Psoas muscle (tissue), 8 donors: ENCODE measurements around the gene FOCAD. TPM values are rescaled to one million over a fixed set of nuclear protein-coding genes. Genes with fewer than 3 reads are reported as not detected.

Experiments used
- ATAC-seq, 4 donors: fragments of 200-7000 bp; cut with Tn5 transposase; one replicate each; pipeline ENCODE4 v1.9.1; 2020; ENCODE audit warnings: moderate library complexity in 3 of 4, mild to moderate bottlenecking in 2 of 4
- DNase-seq, 2 donors: peaks; one replicate each; pipeline ENCODE4 v3.0.0-alpha.2; 2020
- H3K27ac ChIP-seq: fragments of 200-600 bp; one replicate; pipeline ENCODE4 v1.8.0; 2022
- H3K27me3 ChIP-seq, 3 donors: fragments of 200-600 bp in 1 of 3; one replicate each; pipeline versions ENCODE4 v1.6.1 to v1.8.0; 2013 to 2022; ENCODE audit warnings: low read length in 2 of 3, mild to moderate bottlenecking in 2 of 3, moderate library complexity in 1 of 3; ENCODE audit not compliant: insufficient read depth in 3 of 3
- H3K36me3 ChIP-seq, 2 donors: fragments of 200-600 bp in 1 of 2; one replicate each; pipeline versions ENCODE4 v1.6.1 to v1.8.0; 2013 to 2022; ENCODE audit warnings: low read depth in 1 of 2, mild to moderate bottlenecking in 1 of 2, moderate library complexity in 1 of 2; ENCODE audit not compliant: insufficient read depth in 1 of 2
- H3K4me1 ChIP-seq: fragments of 200-600 bp; one replicate; pipeline ENCODE4 v1.8.0; 2022
- H3K4me3 ChIP-seq: fragments of 200-600 bp; one replicate; pipeline ENCODE4 v1.8.0; 2022; ENCODE audit warnings: mild to moderate bottlenecking
- H3K9me3 ChIP-seq: fragments of 200-600 bp; one replicate; pipeline ENCODE4 v1.8.0; 2022
- CTCF ChIP-seq: fragments of 200-600 bp; IDR thresholded peaks from one replicate; pipeline ENCODE4 v1.8.0; 2022; ENCODE audit warnings: antibody characterized with exemption
- WGBS, 3 donors: extraction: QIAGEN DNeasy Blood & Tissue Kit; methylation state at CpG; one replicate each; pipeline versions ENCODE4 v1.1.6 to v1.1.7; 2013; 5-methylcytosine and 5-hydroxymethylcytosine counted together
- intact Hi-C, 2 donors: fragments of 100-400 bp; cut with DNase I; formaldehyde crosslinking; loops; one replicate each; pipeline versions ENCODE4 v1.11.0 to v1.14.2; 2022
- polyA plus RNA-seq, 3 donors: library from polyadenylated mRNA; stranded (reverse); fragments of 200-250 nt; gene quantifications; one replicate each; pipeline ENCODE4 v1.2.3, GENCODE V29; 2013
- total RNA-seq, 4 donors: library from RNA; stranded (reverse); fragmentation: NEBNext Ultra II Directional in 2 of 4; extraction: Animal tissue kit (Norgen Biotek cat#: 25700) in 2 of 4; gene quantifications; one replicate each; pipeline versions ENCODE4 v1.2.1 to v1.2.4, GENCODE V29; 2021 to 2023
- donor health status: healthy with polysubstance abuse.
- donor health status: DM: no; HTN: no; CAD: no; lungs with moderate emphysema.
- donor health status: Bipolar disorder and iron deficiency.
- donor health status: healthy.
- donor health status: DM: yes; HTN: yes; CAD: no.
- donor health status: DM: no; HTN: no; CAD: no.
- donor health status: DM: no; HTN: no; CAD: no.
- donor health status: DM: yes; HTN: yes; CAD: no.

Gene FOCAD
- total and polyA plus RNA-seq, 7 donors, result 5.8 to 24.8 (median 12.1) TPM

GRCh38 chr9:20988671-20989315 is 304.7 kb downstream of the FOCAD start:
- Histone ChIP-seq H3K27me3 (no peaks in the 10 kb centered on the region), H3K27ac (no peak overlapping the region), H3K4me3 (no peak overlapping the region), H3K9me3 (no peaks in the 10 kb centered on the region), H3K36me3 (peaks cover 9 to 50% of the 10 kb centered on the region in 2 donors), H3K4me1 (no peaks in the 10 kb centered on the region)
- intact Hi-C loops, result no loop called here
- WGBS, 3 donors, result 56 to 72% (median 62%) methylated on average over 3 of the region's 3 CpGs
- DNase-seq (no peak), ATAC-seq (no peak)
- TF ChIP-seq CTCF, result no peak

DNA sequence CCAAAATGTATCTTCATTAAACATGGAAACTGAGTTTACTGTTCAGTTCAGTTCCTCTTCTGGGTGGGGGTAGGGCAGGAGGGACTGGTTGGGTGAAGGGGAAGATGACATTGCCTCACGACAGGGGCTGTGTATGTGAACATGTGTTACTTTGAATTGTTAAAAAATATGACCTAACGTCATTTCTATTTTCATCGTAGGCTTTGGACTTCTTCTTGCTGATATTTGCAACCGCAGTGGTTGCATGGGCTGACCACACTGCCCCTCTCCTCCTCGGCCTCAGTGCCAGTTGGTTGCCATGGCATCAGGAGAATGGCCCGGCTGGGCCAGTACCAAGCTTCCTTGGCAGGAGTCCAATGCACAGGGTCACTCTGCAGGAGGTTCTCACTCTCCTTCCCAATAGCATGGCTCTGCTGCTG is 305.9 kb downstream of the FOCAD start:
- no peak for TF ChIP-seq CTCF
- no peak overlapping the region for H3K27ac ChIP-seq
- peak; percentile 29 to 54 for DNase-seq
- peaks cover 9 to 51% of the 10 kb centered on the region in 2 donors for H3K36me3 ChIP-seq
- H3K27me3 ChIP-seq, result no peaks in the 10 kb centered on the region
- 61 to 82% (median 68%) methylated on average over 6 of the region's 6 CpGs for WGBS, 3 donors
- H3K4me1 ChIP-seq, result no peaks in the 10 kb centered on the region
- H3K9me3 ChIP-seq, result no peaks in the 10 kb centered on the region
- no peak overlapping the region for H3K4me3 ChIP-seq
- ATAC-seq, result peak in 1 of 4 donors; percentile 19
- intact Hi-C loops, result no loop called here

DNA sequence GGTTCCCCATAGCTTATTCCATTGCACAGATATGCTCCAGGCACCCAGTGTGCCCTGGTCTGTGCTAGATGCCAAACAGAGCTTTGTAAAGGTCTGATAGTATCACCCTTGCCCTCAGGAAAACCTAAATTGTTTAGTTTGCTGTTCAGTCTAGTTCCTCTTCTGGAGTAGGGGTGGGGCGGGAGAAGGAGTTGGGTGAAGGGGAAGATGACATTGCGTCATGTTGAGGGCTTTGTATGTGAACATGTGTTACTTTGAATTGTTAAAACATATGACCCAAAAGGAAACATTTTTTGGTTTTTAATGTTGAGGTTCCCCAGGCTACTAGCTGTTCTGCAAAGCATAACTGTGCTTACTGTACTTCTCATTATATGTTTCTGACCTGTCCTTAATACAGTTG is 306.8 kb downstream of the FOCAD start:
- no peak overlapping the region for H3K27ac ChIP-seq

DNA sequence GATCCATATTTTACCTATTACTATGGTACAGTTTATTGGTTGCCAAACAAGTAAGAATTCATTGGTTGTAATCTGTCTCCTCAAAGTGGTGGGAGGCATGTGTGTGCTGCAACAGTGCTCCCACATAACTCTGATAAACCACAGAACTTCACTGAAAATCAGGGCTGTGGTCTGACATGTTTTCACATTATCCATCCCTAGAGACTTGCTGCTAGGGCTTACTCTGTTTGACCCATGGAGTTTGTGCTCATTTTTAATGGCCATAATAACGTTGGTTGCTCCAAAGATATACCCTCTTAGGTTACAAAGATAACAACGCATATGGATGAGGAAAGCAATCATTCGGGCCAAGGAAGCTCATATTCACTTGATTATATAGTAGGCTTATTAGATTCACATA is 310.4 kb downstream of the FOCAD start:
- H3K27ac ChIP-seq, result no peak overlapping the region
- no peaks in the 10 kb centered on the region for H3K9me3 ChIP-seq
- DNase-seq (no peak), ATAC-seq (no peak)
- H3K4me1 ChIP-seq, result no peaks in the 10 kb centered on the region
- no peak overlapping the region for H3K4me3 ChIP-seq
- TF ChIP-seq CTCF, result no peak
- 55 to 68% (median 67%) methylated on average over 3 of the region's 3 CpGs for WGBS, 3 donors
- H3K36me3 ChIP-seq, result peaks cover 7 to 43% of the 10 kb centered on the region in 2 donors
- H3K27me3 ChIP-seq, result no peaks in the 10 kb centered on the region
- intact Hi-C loops, result no loop called here

More for the DNA sequence above, 306.8 kb downstream of the FOCAD start:
- Histone ChIP-seq H3K9me3 (no peaks in the 10 kb centered on the region), H3K4me1 (no peaks in the 10 kb centered on the region), H3K27me3 (no peaks in the 10 kb centered on the region), H3K36me3 (peaks cover 9 to 57% of the 10 kb centered on the region in 2 donors), H3K4me3 (no peak overlapping the region)
- ATAC-seq (no peak), DNase-seq (peak in 1 of 2 donors; percentile 38)
- intact Hi-C loops, result no loop called here
- no peak for TF ChIP-seq CTCF
- WGBS, 3 donors, result 85 to 92% (median 90%) methylated on average over 2 of the region's 2 CpGs

DNA sequence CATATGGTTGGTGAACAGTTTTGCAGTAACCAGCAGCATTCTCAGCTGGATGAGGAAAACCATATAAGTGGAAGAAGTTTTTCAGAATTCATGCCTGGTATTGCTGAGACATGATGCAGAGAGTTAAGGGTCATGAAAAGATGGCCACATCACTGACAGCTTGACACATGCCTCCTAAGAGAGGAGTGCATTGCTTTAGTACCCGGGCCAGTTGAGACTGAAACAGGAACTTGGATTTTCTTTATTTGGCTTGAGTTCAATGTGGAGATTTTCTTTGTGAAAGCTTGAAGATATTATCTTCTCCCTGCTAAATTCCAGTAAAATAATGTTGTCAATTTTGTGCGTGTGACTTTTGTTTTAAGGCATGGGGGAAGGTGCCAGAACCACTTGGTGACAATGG is 311.6 kb downstream of the FOCAD start:
- no peak for TF ChIP-seq CTCF
- Histone ChIP-seq H3K27me3 (no peaks in the 10 kb centered on the region), H3K9me3 (peaks cover 3% of the 10 kb centered on the region), H3K36me3 (peaks cover 2 to 35% of the 10 kb centered on the region in 2 donors), H3K27ac (no peak overlapping the region), H3K4me3 (no peak overlapping the region), H3K4me1 (no peaks in the 10 kb centered on the region)
- intact Hi-C loops, result no loop called here
- ATAC-seq, result no peak
- WGBS, 3 donors, result 58 to 62% (median 59%) methylated on average over 2 of the region's 2 CpGs
- no peak for DNase-seq
